GM23248 (cell line): Measurements from ENCODE around the gene THY1.

ENCODE experiments used
- EZH2 ChIP-seq: fragments of 200-600 bp; sonication (generic); IDR thresholded peaks from 2 replicates; pipeline ENCODE4 v1.6.1; 2018; ENCODE audit warnings: antibody characterized with exemption, mild to moderate bottlenecking; ENCODE audit not compliant: insufficient read depth, poor library complexity, severe bottlenecking
- EZH2phosphoT487 ChIP-seq: fragments of 200-600 bp; sonication (generic); IDR thresholded peaks from 2 replicates; pipeline ENCODE4 v1.6.1; 2018; ENCODE audit warnings: antibody characterized with exemption, moderate library complexity, mild to moderate bottlenecking, low read depth; ENCODE audit not compliant: insufficient read depth

GRCh38 chr11:119404872-119405271 lies 18.1 kb downstream of the THY1 start:
- TF ChIP-seq EZH2 = no peak
- TF ChIP-seq EZH2phosphoT487 = no peak
